Muscle layer of colon (tissue), 2 donors: ENCODE data around the gene DNAAF3.

Experiments
- H3K27ac ChIP-seq: one replicate; pipeline ENCODE4 v1.7.0; 2013; ENCODE audit warnings: low read depth, mild to moderate bottlenecking, low read length, moderate library complexity
- H3K27me3 ChIP-seq, 2 donors: one replicate each; pipeline ENCODE4 v1.7.0; 2013; ENCODE audit warnings: low read length in 2 of 2, mild to moderate bottlenecking in 2 of 2; ENCODE audit not compliant: insufficient read depth in 2 of 2, control insufficient read depth in 1 of 2
- H3K36me3 ChIP-seq: one replicate; pipeline ENCODE4 v1.7.0; 2013; ENCODE audit warnings: mild to moderate bottlenecking, low read length; ENCODE audit not compliant: insufficient read depth
- H3K4me1 ChIP-seq: one replicate; pipeline ENCODE4 v1.7.0; 2013; ENCODE audit warnings: mild to moderate bottlenecking, low read length; ENCODE audit not compliant: insufficient read depth
- H3K4me3 ChIP-seq, 2 donors: one replicate each; pipeline ENCODE4 v1.7.0; 2013; ENCODE audit warnings: low read length in 2 of 2, low read depth in 1 of 2, mild to moderate bottlenecking in 1 of 2, moderate library complexity in 1 of 2
- H3K9ac ChIP-seq: one replicate; pipeline ENCODE4 v1.7.0; 2013; ENCODE audit warnings: low read length
- H3K9me3 ChIP-seq: one replicate; pipeline ENCODE4 v1.7.0; 2013; ENCODE audit warnings: mild to moderate bottlenecking, low read length
- donor health status: abdominal sarcoma.
- donor health status: Adenocarcinoma of cecum.

The DNAAF3 gene

DNA sequence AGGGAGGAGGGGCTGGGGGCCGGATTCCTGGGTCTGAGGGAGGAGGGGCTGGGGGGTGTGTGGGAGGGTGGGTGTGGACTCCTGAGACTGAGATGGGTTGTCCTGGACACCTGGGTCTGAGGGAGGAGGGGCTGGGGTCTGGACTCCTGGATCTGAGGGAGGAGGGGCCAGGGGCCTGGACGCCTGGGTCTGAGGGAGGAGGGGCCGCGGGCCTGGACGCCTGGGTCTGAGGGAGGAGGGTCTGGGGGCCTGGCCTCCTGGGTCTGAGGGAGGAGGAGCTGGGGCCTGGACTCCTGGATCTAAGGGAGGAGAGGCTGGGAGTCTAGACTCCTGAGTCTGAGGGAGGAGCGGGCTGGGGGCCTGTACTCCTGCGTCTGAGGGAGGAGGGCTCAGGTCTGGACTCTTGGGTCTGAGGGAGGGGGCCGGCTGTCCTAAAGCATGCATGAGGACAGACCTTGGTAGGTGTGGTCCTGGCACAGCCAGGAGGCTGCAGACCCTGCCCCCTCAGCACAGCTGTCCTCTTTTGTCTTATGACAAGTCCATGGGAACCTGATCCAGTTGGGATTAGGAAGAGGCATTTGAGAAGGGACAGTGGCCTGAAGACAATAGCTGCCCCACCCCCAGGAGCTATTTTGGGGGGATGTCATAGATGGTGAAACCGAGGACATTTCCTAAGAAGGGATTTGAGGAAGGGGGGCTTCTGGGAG is 18.7 kb downstream of the DNAAF3 start:
- Histone ChIP-seq H3K4me1 (no peaks in the 10 kb centered on the region), H3K27me3 (peaks cover 34 to 74% of the 10 kb centered on the region in 2 donors), H3K9ac (no peak overlapping the region), H3K27ac (no peak overlapping the region), H3K36me3 (no peaks in the 10 kb centered on the region), H3K4me3 (no peak overlapping the region), H3K9me3 (no peaks in the 10 kb centered on the region)

DNA sequence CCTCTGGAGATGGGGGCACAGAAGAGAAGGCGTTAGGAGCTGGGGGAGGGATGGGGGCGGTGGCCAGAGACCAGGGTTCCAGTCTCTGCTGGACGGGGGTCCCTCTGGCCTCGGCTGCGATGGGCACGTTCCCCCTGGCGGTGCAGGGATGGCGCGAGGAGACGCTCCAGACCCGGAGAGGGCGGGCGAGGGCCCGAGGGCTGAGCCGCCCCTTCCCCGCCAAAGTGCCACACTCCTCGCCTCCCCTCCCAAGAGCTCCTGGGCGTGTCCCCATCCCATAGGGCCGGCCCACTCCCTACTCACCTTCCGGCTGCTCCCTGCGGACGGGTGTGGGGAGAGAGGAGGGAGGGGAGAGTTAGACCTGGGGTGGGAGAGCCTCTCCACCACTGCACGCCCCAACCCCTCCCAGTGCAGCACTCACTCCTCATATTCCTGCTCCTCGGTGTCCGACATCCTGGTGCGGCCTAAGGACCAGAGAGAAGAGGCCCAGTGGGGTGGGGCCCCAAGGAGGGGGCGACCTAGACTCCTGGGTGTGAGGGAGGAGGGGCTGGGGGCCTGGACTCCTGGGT is 19.6 kb downstream of the DNAAF3 start:
- H3K4me1 ChIP-seq = no peaks in the 10 kb centered on the region
- H3K27me3 ChIP-seq = peaks cover 34 to 78% of the 10 kb centered on the region in 2 donors
- no peaks in the 10 kb centered on the region for H3K9me3 ChIP-seq
- no peak overlapping the region for H3K9ac ChIP-seq
- no peak overlapping the region for H3K4me3 ChIP-seq
- H3K36me3 ChIP-seq = no peaks in the 10 kb centered on the region
- no peak overlapping the region for H3K27ac ChIP-seq

DNA sequence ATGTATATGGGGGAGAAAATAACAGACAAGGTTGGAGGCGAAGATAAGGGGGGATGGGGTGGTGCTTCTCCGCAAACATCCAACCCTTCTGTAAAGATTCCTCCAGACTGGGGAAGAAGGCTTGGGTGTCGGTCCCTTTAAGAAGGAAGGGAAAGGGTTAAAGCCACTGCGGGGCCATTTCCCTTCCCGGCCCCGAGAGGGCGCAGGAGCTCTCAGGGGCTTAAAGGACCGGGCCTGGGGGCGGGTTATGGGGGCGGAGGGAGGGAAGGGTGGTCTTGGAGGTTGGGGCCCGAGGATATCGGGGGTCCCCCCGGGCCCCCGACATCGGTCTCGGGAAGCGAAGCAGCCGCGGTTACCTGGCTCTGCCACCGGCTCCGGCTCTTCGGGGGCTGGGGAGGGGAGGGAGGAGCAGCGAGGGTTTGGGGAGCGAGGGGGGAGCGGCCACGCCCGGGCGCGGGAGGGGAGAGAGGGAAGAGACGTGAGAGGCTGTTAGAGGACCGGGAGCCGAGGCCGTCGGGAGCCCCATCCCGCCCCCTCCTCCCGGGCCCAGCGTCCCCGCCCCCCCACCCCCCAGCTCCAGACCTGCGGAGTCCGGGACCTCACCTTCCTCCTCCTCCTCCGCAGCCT is 20.2 kb downstream of the DNAAF3 start:
- H3K9me3 ChIP-seq = no peaks in the 10 kb centered on the region
- H3K36me3 ChIP-seq = no peaks in the 10 kb centered on the region
- H3K4me3 ChIP-seq = no peak overlapping the region
- H3K27me3 ChIP-seq = peaks cover 34 to 84% of the 10 kb centered on the region in 2 donors
- no peak overlapping the region for H3K9ac ChIP-seq
- no peaks in the 10 kb centered on the region for H3K4me1 ChIP-seq
- H3K27ac ChIP-seq = no peak overlapping the region

DNA sequence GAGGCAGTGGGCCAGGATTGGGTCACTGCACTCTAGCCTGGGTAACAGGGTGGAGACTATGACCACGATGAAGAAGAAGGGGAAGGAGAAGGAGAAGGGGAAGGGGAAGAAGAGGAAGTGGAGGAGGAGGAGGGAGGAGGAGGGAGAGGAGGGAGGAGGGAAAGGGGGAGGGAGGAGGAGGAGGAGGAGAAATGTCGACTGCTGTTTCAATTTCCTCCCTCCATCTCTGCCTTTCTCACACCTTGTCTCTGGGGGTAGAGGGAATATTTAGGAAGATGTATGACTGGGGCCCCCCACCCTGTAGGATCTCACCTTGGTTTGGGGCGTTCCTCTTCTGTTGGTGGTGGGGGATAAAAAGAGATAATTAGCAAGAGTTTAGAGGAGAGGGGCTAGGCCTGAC is 21.2 kb downstream of the DNAAF3 start:
- no peaks in the 10 kb centered on the region for H3K4me1 ChIP-seq
- peaks cover 34 to 81% of the 10 kb centered on the region in 2 donors for H3K27me3 ChIP-seq
- no peaks in the 10 kb centered on the region for H3K36me3 ChIP-seq
- H3K9me3 ChIP-seq = no peaks in the 10 kb centered on the region
- H3K4me3 ChIP-seq = no peak overlapping the region
- no peak overlapping the region for H3K9ac ChIP-seq
- H3K27ac ChIP-seq = no peak overlapping the region

DNA sequence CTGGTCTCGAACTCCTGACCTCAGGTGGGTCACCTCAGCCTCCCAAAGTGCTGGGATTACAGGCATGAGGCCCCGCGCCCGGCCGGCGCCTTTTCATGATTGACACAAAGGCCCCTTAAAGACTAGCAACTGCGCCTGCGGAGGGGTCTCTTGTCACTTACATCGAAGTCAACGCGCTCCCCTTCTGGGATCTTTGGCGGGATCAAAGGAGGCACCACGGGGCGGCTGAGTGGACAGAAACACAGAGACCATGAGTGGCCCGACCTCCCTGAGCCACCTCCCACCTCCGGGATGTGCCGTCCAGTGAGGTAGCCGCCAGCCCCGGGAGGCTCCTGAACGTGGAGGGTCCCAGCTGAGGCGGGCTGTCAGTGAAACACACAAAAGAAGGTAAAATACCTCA is 24.7 kb downstream of the DNAAF3 start:
- no peak overlapping the region for H3K9ac ChIP-seq
- no peaks in the 10 kb centered on the region for H3K36me3 ChIP-seq
- H3K9me3 ChIP-seq = no peaks in the 10 kb centered on the region
- H3K4me3 ChIP-seq = no peak overlapping the region
- no peak overlapping the region for H3K27ac ChIP-seq
- no peaks in the 10 kb centered on the region for H3K4me1 ChIP-seq
- H3K27me3 ChIP-seq = peaks cover 17 to 61% of the 10 kb centered on the region in 2 donors

DNA sequence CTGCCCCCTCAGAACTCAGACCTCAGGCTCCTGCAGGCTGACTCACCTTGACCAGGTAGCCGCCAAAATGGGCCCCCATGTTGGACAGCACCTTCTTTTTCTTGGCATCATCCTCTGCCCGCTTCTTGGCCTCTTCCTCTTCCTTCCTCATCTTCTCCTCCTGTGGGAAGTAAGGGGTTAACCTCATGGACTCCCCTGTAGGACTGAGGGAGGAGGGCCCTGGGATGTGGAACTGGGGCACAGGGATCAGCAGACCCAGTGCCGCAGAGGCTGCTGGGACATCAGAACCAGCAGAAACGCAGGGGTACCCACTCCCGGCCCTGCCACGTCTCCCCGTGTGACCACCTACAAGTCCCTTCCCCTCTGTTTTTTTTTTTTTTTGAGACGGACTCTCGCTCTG is 28.5 kb downstream of the DNAAF3 start:
- H3K9me3 ChIP-seq = no peaks in the 10 kb centered on the region
- no peak overlapping the region for H3K27ac ChIP-seq
- H3K9ac ChIP-seq = no peak overlapping the region
- no peaks in the 10 kb centered on the region for H3K4me1 ChIP-seq
- no peak overlapping the region for H3K4me3 ChIP-seq
- no peaks in the 10 kb centered on the region for H3K36me3 ChIP-seq
- peaks cover 5 to 43% of the 10 kb centered on the region in 2 donors for H3K27me3 ChIP-seq

DNA sequence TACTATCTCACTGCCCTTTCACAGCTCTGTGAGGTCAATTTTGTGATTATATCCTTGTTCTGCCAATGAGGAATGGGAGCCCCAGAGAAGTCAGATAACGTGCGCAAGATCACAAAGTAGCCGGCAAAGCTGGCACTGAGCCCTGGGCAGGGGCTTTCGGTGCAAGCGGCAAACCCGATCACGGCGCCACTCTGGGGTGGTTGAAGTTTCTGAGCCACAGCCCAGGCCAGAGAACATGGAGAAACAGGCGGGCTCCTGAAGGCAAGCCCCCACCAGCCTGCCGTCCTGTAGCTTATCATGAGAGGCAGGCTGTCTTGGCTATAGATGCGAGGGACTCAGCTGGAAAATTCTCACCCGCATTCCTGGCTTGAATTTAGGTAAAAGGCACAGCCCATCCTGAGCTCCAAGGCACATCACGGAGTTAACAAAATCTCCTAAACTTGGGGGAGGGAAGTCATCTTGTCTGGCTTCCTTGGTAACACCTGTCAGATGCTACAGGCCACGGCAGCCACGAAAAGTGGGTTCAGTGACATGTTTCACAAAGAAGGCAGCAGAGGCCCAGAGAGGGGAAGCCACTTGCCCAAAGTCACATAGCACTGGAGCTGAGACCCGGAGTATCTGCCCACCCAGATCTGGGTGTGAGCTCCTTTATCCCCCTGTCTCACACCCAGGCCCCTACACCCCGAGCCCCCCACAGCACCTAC is 29.9 kb downstream of the DNAAF3 start:
- H3K27ac ChIP-seq = no peak overlapping the region
- peaks cover 9 to 36% of the 10 kb centered on the region in 2 donors for H3K27me3 ChIP-seq
- no peaks in the 10 kb centered on the region for H3K9me3 ChIP-seq
- H3K36me3 ChIP-seq = no peaks in the 10 kb centered on the region
- H3K4me1 ChIP-seq = no peaks in the 10 kb centered on the region
- H3K4me3 ChIP-seq = no peak overlapping the region
- H3K9ac ChIP-seq = no peak overlapping the region

DNA sequence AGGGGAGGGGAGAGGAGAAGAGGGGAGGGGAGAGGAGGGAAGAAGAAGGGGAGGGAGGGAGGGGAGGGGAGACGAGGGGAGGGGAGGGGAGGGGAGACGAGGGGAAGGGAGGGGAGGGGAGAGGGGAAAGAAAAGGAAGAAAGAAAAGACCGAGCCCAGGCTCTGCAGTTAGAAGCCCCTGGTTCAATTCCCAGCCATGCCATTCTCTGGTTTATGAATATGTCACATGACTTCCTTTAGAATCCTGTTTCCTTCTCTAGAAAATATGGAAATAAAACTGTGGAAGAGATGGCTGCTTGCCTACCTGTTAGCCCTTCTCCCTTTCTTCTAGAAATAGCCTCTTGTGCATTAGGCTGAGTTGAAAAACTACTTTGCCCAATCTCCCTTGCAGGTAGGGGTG is 31.7 kb downstream of the DNAAF3 start:
- H3K27ac ChIP-seq = no peak overlapping the region
- no peaks in the 10 kb centered on the region for H3K4me1 ChIP-seq
- no peak overlapping the region for H3K9ac ChIP-seq
- peaks cover 9 to 29% of the 10 kb centered on the region in 2 donors for H3K27me3 ChIP-seq
- H3K4me3 ChIP-seq = no peak overlapping the region
- H3K36me3 ChIP-seq = no peaks in the 10 kb centered on the region
- no peaks in the 10 kb centered on the region for H3K9me3 ChIP-seq

DNA sequence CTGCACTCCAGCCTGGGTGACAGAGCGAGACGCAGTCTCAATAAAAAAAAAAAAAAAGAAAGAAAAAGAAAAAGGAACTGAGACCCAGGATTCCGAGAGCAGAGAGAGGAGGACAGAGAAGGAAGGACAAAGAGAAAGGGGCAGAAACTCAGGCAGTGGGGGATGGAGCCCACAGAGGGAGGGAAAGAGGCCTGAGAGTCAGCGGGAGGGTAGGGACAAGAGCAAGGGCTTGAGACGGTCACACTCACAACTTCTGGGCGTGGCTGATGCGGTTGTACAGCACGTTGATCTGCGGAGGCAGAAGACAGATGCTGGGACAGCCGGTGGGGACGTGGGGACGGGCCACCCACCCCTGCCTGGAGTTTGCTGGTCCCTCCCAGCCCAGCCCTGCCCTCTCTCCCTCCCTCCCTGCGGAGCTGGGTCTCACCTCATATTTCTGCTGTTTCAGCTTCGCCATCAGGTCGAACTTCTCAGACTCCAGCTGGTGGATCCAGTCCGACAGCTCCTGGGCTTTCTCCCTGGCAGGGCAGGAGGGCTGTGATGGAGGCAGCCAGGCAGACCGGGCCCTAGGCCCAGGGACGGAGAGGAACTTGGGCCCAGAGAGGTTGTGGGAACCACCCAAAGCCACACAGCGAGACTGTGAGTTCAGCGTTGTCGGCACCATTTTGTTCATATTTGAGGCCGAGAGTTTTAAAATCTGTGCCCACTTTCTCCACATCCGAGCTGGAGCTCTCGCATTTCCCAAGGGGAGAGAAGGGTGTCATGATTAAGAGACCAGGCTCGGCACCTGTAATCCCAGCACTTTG is 32.6 kb downstream of the DNAAF3 start:
- no peak overlapping the region for H3K27ac ChIP-seq
- no peaks in the 10 kb centered on the region for H3K36me3 ChIP-seq
- peaks cover 9 to 29% of the 10 kb centered on the region in 2 donors for H3K27me3 ChIP-seq
- H3K4me3 ChIP-seq = no peak overlapping the region
- no peaks in the 10 kb centered on the region for H3K9me3 ChIP-seq
- no peaks in the 10 kb centered on the region for H3K4me1 ChIP-seq
- H3K9ac ChIP-seq = no peak overlapping the region

DNA sequence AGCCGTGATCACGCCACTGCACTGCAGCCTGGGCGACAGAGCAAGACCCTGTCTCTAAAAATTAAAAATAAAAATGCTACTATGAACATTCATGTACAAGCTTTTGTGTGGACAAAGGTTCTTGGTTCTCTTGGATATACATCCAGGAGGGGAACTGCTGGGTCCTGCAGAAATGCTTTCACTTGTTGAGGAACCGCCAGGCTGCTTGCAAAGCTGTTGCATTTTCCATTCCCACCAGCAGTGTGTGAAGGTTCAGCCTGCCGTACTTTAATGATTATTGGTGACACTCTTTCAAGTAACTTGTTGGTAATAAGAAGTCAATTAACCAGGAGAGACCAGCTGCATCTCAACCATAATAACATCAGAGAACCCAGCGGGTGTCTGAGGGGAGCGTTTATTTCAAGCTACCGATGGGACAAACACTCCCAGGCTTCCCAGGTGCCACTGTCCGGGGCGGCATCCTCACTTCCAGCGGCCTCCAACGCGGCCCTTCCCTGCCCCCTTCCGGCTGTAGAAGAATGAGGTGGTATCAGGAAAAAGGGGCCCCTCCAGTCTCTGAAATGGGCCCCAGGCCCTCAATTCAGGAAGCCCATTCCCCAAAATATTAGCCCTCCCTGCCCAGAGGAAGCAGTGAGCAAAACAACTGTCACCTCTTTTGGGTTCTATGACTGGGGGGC is 33.8 kb downstream of the DNAAF3 start:
- Histone ChIP-seq H3K9ac (no peak overlapping the region), H3K4me3 (no peak overlapping the region), H3K9me3 (no peaks in the 10 kb centered on the region), H3K27ac (no peak overlapping the region), H3K27me3 (peaks cover 9 to 23% of the 10 kb centered on the region in 2 donors), H3K4me1 (no peaks in the 10 kb centered on the region), H3K36me3 (no peaks in the 10 kb centered on the region)
